IMR-90 (cell line): ENCODE measurements around the gene BACE1.

Experiments used
- CEBPB ChIP-seq: IDR thresholded peaks from 2 replicates; pipeline ENCODE4 v1.6.1; 2012; ENCODE audit warnings: low read depth, low read length, improper control_type of control experiment
- CHD1 ChIP-seq: IDR thresholded peaks from 2 replicates; pipeline ENCODE4 v1.6.1; 2012; ENCODE audit warnings: low read depth, low read length, improper control_type of control experiment
- MXI1 ChIP-seq: IDR thresholded peaks from 2 replicates; pipeline ENCODE4 v1.6.1; 2012; ENCODE audit warnings: low read depth, mild to moderate bottlenecking, low read length, moderate library complexity, borderline replicate concordance
- NFE2L2 ChIP-seq: fragments of 150-350 bp; IDR thresholded peaks from 2 replicates; pipeline ENCODE4 v1.6.1; 2016; ENCODE audit warnings: low read depth, mild to moderate bottlenecking, low read length
- POLR2A ChIP-seq: IDR thresholded peaks from 2 replicates; pipeline ENCODE4 v1.6.1; 2012; ENCODE audit warnings: mild to moderate bottlenecking, low read depth, low read length
- RCOR1 ChIP-seq: IDR thresholded peaks from 2 replicates; pipeline ENCODE4 v1.6.1; 2012; ENCODE audit warnings: mild to moderate bottlenecking, low read length, improper control_type of control experiment; ENCODE audit not compliant: insufficient replicate concordance
- RFX5 ChIP-seq: IDR thresholded peaks from 2 replicates; pipeline ENCODE4 v1.8.0; 2012; ENCODE audit warnings: low read depth, mild to moderate bottlenecking, low read length, moderate library complexity
- TF ChIP-seq, protein P1 (sequence below): conservative IDR thresholded peaks from 2 replicates; pipeline ENCODE4 v1.5.1; 2012; ENCODE audit warnings: mild to moderate bottlenecking, low read depth, low read length, improper control_type of control experiment

DNA sequence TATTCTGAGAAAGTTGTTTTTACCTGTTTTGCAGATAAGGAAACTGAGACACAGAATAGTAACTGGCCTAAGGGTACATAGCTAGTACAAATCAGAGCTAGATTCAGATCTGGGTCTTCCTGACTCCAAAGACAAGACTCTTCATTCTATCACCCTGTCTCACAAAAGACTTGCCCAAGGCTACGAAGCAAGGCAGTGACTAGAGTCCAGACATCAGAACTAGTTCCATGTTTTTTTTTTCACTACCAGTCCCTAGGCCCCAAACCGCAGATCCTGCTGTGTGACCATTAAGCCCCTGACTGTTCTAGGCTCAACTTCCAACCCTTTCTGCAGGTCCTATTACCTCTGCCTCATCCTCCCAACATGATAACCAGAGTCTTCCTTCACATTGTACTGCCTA lies 23.4 kb downstream of the BACE1 start:
- TF ChIP-seq, protein P1, sequence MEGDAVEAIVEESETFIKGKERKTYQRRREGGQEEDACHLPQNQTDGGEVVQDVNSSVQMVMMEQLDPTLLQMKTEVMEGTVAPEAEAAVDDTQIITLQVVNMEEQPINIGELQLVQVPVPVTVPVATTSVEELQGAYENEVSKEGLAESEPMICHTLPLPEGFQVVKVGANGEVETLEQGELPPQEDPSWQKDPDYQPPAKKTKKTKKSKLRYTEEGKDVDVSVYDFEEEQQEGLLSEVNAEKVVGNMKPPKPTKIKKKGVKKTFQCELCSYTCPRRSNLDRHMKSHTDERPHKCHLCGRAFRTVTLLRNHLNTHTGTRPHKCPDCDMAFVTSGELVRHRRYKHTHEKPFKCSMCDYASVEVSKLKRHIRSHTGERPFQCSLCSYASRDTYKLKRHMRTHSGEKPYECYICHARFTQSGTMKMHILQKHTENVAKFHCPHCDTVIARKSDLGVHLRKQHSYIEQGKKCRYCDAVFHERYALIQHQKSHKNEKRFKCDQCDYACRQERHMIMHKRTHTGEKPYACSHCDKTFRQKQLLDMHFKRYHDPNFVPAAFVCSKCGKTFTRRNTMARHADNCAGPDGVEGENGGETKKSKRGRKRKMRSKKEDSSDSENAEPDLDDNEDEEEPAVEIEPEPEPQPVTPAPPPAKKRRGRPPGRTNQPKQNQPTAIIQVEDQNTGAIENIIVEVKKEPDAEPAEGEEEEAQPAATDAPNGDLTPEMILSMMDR = no peak
- TF ChIP-seq CEBPB (no peak), CHD1 (no peak), NFE2L2 (no peak), MXI1 (no peak), POLR2A (no peak), RCOR1 (no peak), RFX5 (no peak)
